HS-5 (cell line): Measurements from ENCODE around the gene SHB.
"Not testable (repeated sequence)": the region's sequence is repeated elsewhere in the genome, so short reads cannot be mapped to it uniquely, and the experiment has no call there.

Experiments used
- DNase-seq: peaks from one replicate; pipeline ENCODE4 v3.0.0-alpha.2; 2012; ENCODE audit warnings: low read depth

The SHB gene

DNA sequence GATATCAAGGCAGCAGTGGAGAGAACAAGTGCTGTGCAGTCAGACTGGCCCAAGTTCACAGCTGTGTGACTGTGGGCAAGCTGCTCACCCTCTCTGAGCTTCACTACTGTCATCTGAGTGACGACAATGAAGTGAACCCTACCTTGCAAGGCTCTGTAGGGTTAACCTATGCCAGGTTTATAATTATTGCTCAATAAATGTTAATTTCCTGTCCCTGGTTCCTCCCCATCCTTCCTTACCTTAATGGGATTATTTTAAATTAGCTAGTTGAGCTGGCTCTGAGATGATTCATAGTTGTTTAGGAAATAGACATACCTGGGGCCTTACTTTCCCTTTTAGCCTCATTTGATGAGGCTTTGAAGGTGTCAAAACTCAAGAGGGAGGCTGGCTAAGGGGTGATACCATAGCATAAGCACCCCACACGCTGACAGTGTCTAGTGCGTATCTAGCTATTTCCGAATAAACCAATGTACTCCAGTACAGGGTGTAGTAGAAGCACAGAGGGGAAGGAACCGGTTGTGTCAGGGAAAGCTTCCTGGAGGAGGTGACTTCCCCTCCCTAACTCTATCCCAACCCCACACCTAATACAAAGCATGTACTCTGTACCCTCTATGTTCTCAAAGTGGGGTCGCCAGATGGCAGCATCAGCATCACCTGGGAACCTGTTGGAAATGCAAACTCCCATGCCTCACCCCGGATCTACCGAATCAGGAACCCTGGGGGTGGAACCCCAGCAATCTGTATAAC lies 101.8 kb downstream of the SHB start:
- DNase-seq = no peak

DNA sequence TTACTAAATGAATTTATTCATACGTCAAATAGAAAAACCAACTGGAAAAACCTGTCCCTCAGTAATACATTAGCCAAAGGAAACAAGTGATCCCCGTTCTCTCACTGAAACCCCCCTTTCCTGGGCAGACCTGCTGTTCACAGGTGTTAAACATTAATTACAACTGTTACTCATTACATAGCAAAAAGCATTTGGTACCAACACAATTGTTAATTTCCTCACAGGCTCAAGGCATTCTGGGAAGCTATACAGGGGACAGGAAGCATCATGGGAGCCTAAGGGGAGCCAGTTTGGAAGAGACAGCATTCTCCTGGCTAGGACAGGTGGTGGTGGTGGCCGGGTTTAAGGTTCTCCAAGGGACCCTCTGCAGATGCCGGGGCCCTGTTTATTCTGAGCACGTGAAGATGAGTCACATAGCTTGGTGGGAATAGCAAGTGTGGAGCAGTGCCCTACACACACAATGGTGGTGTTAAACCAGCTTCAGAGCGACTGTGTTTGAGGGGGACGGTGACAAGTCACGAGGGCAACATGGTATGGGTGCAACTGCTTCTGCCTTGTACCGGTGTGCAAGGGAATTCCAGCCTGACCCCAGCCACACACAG lies 102.5 kb downstream of the SHB start:
- DNase-seq = no peak

DNA sequence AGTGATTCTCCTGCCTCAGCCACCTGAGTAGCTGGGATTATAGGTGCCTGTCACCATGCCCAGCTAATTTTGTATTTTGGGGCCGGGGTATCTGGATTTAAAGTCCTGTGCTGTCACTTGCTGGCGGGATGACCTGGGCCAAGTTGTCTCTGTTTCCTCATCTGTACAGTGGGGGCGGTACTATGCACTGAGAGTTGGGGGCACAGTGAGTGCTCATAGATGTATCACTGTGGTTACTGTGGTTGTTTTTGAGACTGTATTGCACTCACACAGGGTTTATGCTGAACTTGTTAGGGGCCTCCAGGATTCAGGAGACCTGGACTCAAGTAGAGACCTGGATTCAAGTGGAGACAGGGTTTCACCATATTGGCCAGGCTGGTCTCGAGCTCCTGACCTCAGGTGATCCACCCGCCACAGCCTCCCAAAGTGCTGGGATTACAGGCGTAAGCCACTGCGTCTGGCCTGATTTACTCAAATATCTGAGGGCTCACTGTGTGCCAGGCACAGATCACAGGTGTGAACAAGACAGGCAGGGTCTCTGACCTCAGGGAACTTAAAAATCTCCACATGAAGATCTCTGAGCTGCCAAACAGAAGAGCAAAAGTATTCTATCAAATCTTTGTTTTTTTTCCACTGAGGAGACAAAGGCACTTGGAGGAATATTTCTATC lies 103.2 kb downstream of the SHB start:
- not testable (repeated sequence) for DNase-seq

DNA sequence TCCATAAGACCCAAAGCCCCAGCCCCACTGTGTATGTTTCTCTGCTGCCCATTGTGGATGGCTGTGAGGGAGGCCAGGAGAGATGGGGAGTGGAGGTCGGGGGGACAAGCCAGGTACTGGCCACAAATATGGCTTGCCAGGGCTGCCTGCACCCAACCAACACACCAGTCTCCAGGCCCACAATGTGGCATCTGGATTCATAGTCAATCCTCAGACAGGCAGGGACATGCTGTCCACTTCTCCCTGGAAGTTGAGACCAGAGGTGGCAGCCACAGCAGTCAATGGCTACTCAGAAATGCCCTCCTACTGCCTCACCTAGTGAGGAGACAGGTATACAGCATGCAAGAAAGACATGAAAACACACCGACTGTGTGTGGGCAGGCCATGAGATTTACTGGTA lies 103.9 kb downstream of the SHB start:
- DNase-seq = no peak

DNA sequence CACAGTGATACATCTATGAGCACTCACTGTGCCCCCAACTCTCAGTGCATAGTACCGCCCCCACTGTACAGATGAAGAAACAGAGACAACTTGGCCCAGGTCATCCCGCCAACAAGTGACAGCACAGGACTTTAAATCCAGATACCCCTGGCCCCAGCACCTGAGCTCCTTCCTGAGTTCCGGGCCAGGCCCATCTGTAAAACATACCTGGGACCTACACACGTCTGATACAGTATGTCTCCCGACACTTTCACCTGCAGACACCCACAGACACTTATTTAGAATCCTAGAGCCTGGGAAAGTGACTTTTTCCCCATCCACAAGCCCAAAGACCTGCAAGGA lies 104.3 kb downstream of the SHB start:
- no peak for DNase-seq

DNA sequence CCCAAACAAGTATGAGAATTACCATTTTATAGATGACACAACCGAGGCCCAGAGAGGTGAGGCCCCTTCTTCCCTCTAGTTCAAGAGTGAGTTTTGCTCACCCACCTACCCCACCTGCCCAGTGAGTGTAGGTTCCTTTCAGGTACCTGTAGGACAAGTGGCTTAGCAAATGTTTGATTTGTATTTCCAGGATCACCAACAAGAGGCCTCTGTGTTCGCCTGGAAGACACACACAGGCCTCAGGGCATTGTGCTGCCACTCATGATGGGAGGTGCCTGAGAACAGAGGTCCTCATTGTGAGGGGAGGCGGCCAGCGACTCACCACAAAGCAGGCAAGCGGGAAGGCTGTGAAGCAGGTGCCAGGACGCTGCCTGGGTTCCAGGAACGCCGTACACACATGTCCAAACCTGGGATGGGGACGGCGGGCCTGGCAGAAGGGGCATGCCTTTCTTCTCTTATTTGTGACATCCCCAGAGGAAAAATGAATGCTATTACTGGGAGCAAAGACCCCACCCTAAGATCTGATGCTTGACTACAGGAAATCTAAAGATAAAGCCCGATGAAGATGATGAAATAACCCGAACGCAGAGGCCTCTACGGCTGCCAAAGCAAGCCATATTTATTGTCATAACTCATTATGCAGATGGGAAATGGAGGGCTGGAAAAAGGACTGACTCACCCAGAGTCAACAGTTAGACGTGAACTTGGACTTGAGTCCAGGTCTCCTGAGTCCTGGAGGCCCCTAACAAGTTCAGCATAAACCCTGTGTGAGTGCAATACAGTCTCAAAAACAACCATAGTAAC lies 104.9 kb downstream of the SHB start:
- DNase-seq = peak; percentile 75

DNA sequence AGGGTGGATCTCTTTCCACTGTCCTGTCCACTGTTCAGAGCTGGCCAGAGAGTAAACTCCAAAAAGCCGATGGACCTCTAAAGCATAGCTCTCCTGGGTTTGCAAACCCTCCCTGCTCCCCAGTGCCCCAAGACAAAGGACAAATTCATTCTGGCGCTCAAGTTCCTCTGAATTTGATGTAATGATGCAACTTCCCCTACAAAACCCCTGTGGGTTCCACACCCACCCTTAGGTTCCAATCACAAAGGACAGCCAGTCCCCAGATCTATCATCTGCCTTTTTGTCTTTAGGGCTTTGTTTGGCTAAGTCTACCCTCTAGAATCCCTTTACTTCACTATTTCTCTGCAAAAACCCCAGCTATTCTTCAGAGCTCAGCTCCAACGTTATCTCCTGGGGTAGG lies 107.7 kb downstream of the SHB start:
- DNase-seq = no peak

DNA sequence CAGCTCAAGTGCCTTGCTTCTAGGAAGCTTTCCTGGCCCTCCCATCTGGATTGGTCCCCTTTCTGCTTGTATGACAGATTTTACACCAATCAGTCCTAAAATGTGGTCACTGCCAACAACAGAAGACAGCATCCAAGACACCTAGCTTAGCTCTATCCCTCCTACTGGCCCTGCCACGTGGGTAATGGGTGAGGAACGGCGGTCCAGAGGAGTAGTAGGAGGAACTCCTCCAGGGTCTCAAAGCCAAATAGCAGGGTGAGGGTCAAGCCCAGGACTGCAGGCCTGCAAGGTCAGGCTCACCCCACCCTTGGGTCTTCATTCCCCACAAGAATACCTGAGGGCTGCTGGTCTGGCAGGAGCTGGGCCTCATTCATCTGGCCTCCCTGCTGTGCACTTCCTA lies 108.4 kb downstream of the SHB start:
- no peak for DNase-seq

DNA sequence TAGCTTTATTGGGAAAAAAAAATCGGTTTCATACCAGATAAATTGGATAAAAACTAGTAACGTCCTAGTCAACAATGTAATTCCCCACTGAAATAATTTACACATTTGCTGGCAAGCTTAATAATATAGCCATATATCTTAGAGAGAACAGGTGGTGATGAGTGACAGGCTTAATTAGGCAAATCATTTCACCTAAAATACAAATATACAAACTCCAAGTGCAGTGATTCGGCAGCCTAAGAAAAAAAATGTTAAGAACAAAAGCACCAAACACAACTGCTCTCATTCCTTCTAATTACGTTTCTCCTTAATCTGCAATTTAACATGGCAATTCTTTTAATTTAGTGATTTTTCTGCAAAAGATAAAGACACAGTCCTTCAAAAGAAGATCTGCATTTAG lies 109.1 kb downstream of the SHB start:
- no peak for DNase-seq

DNA sequence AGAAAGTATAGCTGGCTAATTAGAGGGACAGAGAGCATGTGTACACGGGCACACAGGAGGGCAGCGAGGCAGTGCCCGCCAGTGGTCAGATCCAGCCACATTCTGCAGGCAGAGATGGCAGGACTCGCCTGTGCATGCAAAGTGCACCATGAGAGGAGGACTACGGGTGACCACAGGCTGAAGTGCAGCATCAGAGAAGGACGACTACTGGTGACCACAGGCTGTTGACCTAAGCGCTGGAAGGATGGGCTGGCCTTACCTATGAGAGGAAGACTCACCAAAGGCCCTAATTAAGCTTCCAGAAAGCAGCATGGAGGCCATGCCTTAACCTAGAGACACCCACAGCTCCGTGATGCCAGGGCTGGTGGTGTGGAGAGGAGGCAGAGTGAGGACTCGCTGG lies 110.9 kb downstream of the SHB start:
- no peak for DNase-seq

DNA sequence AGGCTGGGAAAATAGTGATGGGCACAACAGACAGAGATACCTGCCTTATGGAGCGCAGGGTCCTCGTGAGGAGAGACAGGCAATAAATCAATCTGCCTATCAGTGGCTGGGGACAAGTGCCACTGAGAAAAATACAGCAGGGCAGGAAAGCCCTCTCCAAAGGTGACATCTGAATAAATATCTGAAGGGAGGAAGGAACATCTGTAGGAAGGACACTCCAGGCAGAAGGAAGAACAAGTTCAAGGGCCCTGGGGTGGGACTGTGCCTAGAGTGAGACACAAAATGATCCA lies 111.4 kb downstream of the SHB start:
- no peak for DNase-seq

DNA sequence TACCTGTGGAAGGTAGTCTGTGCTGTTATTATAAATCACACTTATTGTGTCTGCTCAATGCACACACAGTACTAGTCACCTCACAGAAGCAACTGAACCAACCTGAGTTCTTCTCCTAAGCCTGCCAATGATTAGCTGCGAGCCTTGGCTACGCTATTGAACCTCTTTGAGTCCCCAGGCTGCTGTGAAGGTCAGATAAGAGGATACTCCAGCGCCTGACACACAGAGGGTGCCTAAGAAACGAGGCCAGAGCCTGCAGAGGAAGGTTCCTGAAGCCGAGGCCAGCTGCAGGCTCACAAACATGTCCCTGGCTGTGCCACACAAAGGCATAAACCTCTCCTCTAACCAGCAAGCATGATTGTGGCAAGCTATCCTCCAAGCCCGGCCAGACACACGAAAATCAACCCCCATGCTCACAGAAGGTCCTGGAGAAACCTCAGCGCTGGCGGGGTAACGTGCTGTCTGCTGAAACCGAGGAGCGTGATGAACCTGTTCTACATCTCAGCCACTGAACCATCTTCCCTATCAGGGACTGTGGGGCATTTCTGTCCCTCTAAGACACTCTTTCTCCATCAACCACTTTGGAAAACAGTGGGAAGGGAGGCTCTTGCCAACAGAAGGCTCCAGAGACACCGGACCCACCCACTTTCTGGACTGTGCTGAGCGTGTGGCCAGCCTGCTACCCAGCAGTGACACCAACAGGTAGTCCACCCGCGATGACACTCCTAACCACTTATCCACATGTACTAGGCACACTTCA lies 111.9 kb downstream of the SHB start:
- DNase-seq = no peak

DNA sequence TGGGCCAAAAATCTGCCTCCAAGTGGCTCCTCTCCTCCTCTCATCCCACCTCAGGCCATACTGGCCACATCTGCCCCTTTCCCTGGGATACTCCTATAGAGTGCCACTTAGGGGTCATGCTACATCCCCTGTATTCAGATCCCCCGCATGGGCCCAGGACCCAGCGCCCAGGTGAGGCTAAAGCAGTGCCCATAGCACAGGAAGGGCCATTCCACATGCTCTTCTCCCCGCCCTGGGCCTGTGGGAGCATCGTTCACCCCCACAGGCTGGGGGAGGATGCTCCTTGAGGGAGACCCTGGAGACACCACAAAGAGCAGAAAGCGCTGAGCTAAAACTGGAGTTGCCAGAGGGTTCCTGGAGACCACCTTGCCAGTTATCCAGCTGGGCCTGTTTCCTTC lies 112.6 kb downstream of the SHB start:
- DNase-seq = no peak

DNA sequence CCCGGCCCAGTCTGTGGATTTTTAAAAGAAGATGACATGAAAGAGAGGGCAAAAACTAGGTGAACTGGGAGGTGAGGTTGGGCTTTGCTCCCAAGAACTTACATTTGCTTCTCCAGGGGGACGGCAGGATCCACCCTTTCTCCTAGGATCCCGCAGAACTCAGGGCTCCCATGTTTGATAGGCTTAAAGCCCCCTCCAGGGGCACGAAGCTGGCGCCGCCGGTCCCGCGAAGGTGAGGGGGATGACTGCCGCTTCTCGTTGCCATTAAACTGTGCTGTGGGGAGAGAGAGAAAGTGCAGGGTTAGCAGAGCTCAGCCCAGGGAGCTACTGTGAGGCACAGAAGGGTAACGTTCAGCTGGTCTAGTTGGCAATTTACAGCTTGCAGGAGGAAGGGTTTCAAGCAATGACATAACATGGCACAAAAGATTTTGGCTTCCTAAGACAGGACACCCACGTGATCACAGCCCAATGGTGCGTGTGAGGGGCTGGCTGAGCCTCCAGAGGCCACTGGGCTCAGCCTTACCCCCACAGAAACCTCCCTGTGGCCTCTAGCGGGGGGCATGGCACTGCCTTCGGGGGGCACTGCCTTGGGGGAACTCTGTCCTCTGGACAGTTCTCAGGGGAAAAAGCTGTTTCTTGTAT lies 113.1 kb downstream of the SHB start:
- DNase-seq = no peak

DNA sequence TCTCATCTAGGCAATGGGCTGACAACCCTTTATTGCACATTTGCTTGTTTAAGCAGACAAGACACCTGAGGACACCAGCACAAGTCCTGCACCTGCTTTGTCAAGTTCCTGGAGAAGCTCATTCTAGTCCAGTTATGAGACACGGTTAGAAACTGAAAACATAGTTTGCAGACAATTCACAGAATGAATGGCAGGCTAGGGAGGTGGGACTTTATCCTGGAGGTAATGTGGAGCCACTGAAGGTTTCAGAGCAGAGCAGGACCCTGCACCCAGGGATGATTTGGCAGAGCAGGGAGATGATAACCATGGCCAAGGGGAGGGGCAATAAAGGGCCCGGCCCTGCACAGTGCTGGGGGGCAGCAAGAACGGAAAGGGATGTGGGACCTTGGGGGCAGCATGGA lies 114.4 kb downstream of the SHB start:
- DNase-seq = no peak

DNA sequence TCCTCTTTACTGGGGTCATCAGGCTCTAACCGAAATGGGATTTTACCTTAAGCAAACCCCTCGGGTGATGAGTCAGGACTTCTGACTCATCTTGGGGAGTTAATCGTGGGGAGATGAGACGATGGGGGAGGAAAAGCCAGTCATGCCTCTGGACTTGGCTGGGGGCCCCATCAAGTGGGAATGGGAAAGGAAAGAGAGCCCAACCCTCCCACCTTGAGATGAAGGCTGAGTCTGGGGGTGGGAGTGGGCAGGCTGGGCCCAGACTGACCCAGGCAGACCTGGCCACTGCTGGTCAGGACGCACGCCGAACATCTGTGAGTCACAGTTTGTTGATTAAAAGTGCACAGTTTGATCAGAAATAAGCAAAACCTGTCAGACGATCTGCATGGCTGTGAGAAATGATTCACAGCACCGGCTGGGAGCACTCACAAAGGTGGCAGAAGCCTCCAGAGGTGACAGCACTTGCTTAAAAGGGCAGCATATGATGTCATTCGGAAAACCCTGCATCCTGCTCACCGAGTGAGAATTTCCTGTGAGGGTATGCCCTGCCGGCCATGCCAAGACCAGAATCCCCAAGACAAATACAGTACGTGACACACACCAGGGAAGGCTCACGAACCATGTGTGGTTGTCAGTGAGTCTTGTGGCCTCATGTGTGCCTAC lies 115.1 kb downstream of the SHB start:
- DNase-seq = peak; percentile 97

DNA sequence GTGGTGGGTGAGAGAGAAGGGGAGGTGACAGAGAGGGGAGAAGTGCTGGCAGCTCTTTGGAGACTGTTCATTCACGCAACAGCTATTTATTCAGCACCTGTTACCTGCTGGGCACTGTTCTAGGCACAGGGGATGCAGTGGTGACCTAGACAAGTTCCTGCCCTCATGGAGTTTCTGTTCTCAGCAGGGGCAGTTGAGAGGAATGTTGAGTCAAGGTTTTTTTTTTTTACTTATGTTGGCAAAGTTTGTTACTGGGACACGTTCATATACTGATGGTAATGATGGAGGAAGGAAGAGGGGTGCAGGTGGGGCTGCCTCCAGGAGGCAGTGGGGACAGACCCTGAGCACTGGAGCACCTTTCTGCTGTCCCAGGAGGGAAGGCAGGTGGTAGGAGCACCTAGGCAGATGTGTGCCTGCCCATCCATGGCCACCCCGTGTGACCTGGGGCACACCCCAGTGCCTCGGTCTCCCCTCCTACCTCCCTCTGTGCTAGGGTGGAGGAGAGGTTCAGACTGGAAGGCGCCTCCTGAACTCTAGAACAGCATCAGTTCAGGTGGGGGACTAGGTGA lies 115.7 kb downstream of the SHB start:
- DNase-seq = no peak

DNA sequence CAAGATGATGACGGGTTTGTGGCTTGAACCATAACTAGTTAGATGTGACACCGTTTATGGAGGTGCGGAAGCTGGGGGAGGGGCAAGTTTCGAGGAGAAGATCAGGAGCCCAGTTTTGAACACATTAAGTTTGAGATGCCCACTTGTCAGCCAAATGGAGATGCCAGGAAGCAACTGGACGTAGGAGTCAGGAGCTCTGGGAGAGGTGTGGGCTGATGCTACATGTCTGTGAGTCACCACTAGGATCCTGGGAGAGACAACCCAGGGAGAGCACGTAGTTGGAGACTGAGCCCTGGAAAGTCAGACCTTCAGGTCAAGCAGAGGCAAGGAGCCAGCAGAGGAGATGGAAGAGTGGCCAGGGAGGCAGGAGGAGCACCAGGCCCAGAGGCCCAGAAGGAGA lies 116.3 kb downstream of the SHB start:
- no peak for DNase-seq

DNA sequence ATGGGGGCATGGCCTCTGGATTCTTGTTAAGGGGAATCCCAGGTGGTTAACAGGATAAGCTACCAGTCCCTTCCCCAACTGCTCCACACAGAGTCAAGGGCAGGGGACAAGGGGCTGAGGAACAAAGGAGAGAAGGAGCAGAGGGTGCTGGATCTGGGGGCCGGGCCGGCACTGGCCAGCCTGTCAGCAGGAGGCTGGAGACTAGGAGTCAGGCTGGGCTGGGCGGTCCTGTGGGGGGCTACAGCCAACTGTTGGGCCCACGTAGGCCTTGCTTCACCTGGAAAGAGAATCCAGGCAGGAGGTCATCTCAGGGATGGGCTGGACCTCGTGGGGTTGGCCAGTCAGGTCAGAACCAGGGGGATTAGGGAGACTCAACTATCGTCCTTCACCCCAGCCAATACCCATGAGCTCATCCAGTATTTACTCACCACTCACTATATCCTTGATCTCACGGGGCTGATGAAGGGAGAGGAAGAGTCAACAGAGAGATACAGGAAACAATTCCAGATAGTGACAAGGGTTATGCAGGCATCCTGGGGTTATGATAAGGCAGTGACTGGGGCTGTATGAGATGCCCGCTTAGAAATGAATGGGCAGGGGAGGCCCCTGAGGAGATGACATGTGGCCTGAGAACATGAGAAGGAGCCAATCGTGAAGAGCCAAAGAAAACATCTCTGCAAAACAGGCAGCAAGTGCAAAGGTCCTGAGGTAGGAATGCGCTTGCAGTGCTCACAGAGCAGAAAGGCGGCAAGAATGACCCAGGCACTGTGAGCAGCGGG lies 117.2 kb downstream of the SHB start:
- DNase-seq = no peak

DNA sequence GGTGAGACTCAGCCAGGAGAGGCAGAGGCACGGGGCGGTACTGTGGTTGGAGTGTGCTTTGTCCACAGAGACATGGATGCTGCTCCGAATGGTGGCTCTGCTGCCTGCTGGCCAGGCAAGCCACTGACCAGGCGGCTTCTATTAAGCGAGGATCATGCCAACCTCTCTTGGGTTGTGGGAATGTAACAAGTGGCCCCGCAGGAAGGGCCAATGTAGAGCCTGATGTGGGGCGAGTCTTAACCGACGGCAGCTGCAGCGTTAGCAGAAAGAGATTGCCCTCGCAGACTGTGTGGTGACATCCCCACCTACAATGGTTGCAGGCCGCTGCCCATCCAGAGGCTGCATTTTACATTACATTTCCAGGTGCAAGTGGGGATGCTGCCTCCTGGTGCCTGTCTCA lies 118.5 kb downstream of the SHB start:
- no peak for DNase-seq
